Stimulated activated CD4-positive, alpha-beta T cell treated with anti-CD3 and anti-CD28 coated beads, TNF-alpha, amount 100 ng/mL, for 24 hours (primary cell): Measurements from ENCODE around the gene CDC123.
"Not testable (repeated sequence)": the region's sequence is repeated elsewhere in the genome, so short reads cannot be mapped to it uniquely, and the experiment has no call there.

Experiments used
- DNase-seq, 3 experiments: peaks; one replicate each; pipeline ENCODE4 v3.0.0-alpha.2; 2020; ENCODE audit warnings: low read depth in 3 of 3

Gene CDC123

DNA sequence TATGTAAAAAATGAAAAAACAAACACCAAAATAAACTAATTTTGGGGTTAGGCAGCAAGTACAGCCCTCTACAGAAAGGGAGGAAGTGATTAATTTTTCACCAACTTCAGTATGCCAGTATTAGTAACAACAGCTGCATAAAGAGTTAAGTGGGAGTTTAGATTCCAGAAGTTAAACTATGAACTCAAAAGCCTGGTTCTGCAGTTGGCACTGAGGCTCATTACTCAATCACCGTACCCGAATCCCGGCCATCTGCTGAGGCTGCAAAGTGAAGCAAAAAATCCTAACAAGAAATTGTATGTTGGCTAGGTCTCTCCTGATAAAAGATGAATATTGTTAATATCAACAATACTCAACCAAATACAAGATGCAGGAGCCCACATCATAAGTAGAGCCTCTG lies 4.3 kb upstream of the CDC123 start:
- no peak for DNase-seq

DNA sequence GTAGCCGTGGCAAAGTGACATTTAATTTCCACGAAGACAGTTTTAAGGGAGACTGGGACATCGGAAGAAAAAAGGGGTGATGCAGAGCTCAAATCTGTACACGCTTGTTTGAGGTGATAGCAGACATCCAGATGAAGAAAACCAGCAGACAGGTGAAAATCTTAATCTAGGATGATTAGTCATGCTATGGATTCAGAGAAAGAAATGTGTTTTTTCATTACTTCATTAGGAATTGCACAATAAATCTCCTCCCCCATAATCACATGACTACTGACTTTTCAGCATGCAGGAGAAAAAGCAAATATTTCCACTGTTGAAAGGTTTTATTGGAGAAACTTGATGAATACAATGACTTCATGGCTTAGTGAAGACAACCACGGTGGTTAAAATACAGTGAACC lies 2.8 kb upstream of the CDC123 start:
- DNase-seq, result no peak

GRCh38 chr10:12194752-12195271 lies 1.2 kb upstream of the CDC123 start:
- DNase-seq, result peak in 1 of 3 experiments; percentile 30

GRCh38 chr10:12195281-12195602 lies 746 bp upstream of the CDC123 start:
- DNase-seq, result no peak

DNA sequence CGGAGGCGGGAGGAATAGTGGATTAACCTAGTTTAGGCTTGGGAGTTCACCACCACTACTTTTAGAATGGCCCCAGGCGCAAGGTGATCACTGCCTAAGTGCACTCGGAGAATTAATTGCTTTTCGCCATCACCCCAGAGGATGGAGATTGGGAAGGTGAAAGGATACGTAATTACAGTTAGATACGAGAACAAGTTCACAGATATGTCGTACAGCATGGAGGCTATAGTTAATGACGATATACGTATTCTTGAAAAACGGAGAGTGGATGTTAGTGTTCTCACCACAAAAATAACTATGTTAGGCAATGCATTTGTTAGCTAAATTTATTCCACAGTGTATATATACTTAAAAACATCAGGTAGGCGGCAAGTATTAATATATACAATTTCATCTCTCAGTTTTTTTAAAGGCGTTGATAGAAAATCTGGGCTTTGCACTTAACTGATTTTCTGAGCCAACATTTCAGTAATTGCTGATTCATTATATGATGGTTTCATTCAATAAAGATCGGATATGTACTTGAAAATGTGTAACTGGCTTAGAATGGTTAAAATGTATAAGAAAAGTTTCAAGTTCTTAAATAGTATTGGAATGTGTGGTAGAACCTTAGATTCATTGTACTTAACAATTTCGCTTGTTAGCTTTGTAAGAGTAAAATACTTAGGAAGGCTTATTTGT lies 683 bp downstream of the CDC123 start:
- no peak for DNase-seq

DNA sequence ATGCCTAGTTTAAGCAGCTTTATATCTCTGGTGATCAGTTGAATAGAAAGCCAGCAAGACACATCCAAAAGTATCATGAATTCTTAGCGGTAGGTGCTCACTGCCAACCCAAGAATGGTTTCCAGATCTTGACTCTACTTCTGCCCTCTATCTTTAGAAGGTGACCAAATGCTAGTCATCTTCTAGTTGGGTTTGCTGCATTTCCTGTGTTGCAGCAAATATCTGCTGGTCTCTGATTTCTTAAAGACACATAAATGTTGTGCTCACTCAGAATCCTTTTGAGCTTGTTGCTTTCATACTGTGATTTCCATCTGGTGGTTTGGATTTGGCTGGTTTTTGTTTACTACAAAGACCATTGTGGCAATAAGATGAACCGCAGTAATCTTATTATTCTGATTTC lies 2.2 kb downstream of the CDC123 start:
- no peak for DNase-seq

GRCh38 chr10:12200850-12201249 lies 4.9 kb downstream of the CDC123 start:
- no peak for DNase-seq

GRCh38 chr10:12201543-12201942 lies 5.6 kb downstream of the CDC123 start:
- DNase-seq, result no peak

GRCh38 chr10:12202226-12202625 lies 6.2 kb downstream of the CDC123 start:
- DNase-seq, result no peak

- no peak for DNase-seq
Observed at GRCh38 chr10:12205082-12205481, 9.1 kb downstream of the CDC123 start.

- DNase-seq, result no peak
Observed at GRCh38 chr10:12207114-12207513, 11.1 kb downstream of the CDC123 start.

GRCh38 chr10:12208460-12208859 lies 12.5 kb downstream of the CDC123 start:
- DNase-seq, result no peak

GRCh38 chr10:12212454-12212853 lies 16.5 kb downstream of the CDC123 start:
- DNase-seq, result no peak

- no peak for DNase-seq
Observed at GRCh38 chr10:12213621-12214020, 17.6 kb downstream of the CDC123 start.

DNA sequence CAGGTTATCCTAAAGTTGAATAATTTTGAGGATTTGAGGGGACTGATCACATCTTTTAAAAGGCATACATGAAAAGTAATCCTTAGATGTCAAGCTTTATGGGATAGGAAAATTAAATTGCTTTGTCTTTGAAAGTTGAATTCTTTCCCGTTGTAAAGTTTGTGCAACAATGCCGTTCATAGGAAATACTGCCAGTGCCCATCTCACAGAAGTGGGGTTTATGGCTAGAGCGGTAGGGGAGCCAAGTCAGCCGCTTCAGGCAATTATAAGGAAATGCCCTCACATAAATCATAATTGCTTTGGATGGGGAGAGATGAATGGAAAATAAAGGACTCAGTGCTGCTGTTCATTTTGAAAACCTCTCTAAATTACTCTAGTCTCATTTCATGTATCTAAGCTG lies 18.1 kb downstream of the CDC123 start:
- DNase-seq, result no peak

GRCh38 chr10:12214763-12215218 lies 18.8 kb downstream of the CDC123 start:
- DNase-seq, result no peak

DNA sequence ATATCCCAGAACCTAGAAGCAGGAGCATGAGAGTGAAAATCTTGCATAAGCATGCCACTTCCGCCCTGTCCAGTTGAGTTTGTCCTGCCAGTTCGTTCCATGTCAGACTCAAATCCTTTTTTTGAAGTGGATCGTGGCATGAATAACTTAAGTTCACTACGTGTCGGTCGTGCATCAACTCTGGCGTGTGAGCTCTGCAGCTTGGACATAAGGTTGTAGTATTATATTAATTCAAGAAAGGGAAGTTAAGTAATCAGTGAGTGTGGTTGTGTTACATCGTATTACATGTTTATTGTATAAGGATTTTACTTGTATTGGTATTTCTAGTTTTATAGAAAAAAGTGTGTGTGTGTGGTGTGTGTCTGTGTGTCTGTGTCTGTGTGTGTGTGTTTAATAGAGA lies 23.0 kb downstream of the CDC123 start:
- no peak for DNase-seq

- DNase-seq, result no peak
Observed at GRCh38 chr10:12221323-12222298, 25.6 kb downstream of the CDC123 start.

DNA sequence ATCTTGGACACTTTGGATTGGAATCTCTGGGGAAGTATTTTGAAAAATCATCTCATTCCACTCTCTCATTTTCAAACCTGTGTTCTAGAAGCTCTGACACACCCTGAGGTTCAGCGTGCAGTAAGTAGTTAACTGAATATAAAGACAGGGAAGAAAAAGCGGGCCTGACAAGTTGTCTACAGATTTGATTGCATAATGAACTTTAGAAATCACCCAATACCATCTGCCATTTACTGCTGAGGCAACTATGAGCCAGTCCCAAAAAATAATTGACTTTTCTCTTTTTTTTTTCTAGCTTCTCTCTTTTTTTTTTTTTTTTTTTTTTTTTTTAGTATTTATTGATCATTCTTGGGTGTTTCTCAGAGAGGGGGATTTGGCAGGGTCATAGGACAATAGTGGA lies 29.5 kb downstream of the CDC123 start:
- DNase-seq, result no peak

DNA sequence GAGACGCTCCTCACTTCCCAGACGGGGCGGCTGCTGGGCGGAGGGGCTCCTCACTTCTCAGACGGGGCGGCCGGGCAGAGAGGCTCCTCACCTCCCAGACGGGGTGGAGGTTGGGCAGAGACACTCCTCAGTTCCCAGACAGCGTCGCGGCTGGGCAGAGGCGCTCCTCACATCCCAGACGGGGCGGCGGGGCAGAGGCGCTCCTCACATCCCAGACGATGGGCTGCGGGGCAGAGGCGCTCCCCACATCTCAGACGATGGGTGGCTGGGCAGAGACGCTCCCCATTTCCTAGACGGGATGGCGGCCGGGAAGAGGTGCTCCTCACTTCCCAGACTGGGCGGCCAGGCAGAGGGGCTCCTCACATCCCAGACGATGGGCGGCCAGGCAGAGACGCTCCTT lies 30.4 kb downstream of the CDC123 start:
- DNase-seq, result not testable (repeated sequence)

DNA sequence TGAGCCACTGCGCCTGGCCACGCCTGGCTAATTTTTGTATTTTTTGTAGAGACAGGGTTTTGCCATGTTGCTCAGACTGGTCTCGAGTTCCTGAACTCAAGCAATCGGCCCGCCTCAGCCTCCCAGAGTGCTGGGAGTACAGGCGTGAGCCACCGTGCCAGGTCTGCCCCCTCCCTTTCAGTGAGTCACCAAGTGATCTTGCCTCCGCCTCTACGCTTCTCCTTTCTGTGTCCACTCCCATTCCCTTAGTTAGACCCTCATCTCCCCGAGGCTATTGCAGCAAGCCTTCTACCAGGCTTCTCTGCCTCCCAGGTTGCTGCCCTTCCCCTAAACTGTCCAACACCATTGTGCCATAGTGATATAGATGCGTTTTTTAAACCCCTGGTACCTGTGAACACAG lies 32.9 kb downstream of the CDC123 start:
- no peak for DNase-seq

DNA sequence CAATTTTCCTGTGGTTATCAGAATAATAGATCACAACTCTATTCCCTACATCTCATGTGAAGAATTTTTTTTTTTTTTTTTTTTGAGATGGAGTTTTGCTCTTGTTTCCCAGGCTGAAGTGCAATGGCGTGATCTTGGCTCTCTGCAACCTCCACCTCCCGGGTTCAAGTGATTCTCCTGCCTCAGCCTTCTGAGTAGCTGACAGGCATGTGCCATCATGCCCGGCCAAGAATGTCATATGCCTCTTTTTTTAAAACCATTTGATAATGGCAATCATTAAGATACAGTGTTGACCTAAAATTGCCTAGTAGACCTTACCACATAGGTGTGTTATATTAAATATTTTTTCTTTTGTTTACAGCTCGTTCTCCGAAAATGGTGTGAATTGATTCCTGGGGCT lies 38.7 kb downstream of the CDC123 start:
- DNase-seq, result not testable (repeated sequence)
